BE2C (cell line): ENCODE data around the gene FAM124B.

ENCODE experiments used
- DNase-seq: peaks from one replicate; pipeline ENCODE4 v3.0.0-alpha.2; 2020
- H3K27me3 ChIP-seq: fragments of 250-450 bp; sonication (Bioruptor Pico); 2 replicates; pipeline ENCODE4 v1.5.1; 2020; ENCODE audit warnings: mild to moderate bottlenecking
- H3K36me3 ChIP-seq: fragments of 250-450 bp; sonication (Bioruptor Pico); 2 replicates; pipeline ENCODE4 v1.5.1; 2020; ENCODE audit warnings: mild to moderate bottlenecking
- H3K4me1 ChIP-seq: fragments of 250-450 bp; sonication (Bioruptor Pico); 2 replicates; pipeline ENCODE4 v1.5.1; 2020
- H3K4me3 ChIP-seq: 2 replicates; pipeline ENCODE4 v1.5.1; 2011; ENCODE audit warnings: low read depth, low read length
- H3K9me3 ChIP-seq: fragments of 250-450 bp; sonication (Bioruptor Pico); 2 replicates; pipeline ENCODE4 v1.5.1; 2020
- TF ChIP-seq, protein P1 (sequence below): IDR thresholded peaks from 2 replicates; pipeline ENCODE4 v1.5.1; 2012; ENCODE audit warnings: mild to moderate bottlenecking, low read depth, low read length

Gene FAM124B

DNA sequence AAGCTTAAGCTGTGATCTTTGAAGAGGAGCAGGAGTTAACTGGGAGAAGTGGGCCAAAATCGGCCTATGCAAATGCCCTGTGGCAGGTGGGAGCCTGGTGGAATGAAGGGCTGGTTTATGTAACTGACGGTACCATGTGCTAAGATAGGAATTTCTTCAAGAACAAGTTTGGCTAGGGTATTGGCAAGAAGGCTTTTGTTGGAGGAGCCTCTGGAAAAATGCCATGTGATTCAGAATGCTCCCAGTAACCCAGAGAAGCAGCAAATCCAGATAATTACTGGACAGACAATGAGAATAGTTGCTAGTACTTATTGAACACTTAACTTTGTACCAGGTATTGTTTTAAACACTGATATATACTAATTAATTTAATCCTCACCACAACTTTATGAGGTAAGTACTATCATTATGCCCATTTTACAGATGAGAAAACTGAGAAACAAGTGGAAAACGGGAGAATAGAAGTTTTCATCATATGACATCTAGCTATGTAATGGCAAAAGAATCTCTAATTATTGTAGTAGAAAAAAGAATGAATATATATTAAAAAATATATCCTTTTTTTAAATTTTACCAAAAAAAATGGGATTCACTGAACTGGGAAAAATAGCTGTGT, 9.1 kb upstream of the FAM124B start:
- no peaks in the 10 kb centered on the region for H3K9me3 ChIP-seq
- no peaks in the 10 kb centered on the region for H3K36me3 ChIP-seq
- no peak for DNase-seq
- H3K27me3 ChIP-seq = no peaks in the 10 kb centered on the region
- H3K4me3 ChIP-seq = no peak overlapping the region
- TF ChIP-seq, protein P1, sequence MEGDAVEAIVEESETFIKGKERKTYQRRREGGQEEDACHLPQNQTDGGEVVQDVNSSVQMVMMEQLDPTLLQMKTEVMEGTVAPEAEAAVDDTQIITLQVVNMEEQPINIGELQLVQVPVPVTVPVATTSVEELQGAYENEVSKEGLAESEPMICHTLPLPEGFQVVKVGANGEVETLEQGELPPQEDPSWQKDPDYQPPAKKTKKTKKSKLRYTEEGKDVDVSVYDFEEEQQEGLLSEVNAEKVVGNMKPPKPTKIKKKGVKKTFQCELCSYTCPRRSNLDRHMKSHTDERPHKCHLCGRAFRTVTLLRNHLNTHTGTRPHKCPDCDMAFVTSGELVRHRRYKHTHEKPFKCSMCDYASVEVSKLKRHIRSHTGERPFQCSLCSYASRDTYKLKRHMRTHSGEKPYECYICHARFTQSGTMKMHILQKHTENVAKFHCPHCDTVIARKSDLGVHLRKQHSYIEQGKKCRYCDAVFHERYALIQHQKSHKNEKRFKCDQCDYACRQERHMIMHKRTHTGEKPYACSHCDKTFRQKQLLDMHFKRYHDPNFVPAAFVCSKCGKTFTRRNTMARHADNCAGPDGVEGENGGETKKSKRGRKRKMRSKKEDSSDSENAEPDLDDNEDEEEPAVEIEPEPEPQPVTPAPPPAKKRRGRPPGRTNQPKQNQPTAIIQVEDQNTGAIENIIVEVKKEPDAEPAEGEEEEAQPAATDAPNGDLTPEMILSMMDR = no peak
- H3K4me1 ChIP-seq = 0 out of 2 replicates have a peak, but pooled peaks cover 5% of the 10 kb centered on the region

DNA sequence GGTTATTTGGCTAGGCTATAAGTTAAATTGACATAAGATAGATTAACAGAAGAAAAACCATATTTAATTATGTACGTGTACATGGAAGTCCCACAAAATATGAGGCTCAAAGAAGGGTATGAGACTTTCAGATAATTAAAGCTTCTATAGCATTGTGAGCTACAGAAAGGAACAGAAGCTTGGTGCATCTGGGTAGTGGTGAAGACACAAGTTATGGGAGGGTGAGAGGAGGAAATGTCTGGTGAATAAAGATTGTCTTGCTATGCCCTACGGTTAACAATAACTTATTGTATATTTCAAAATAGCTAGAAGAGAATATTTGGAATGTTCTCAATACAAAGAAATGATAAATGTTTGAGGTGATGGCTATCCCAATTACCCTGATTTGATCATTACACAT, 6.8 kb upstream of the FAM124B start:
- DNase-seq = no peak
- Histone ChIP-seq H3K4me3 (no peak overlapping the region), H3K4me1 (0 out of 2 replicates have a peak, but pooled peaks cover 5% of the 10 kb centered on the region), H3K9me3 (no peaks in the 10 kb centered on the region), H3K36me3 (no peaks in the 10 kb centered on the region), H3K27me3 (no peaks in the 10 kb centered on the region)
- TF ChIP-seq, protein P1 = no peak

DNA sequence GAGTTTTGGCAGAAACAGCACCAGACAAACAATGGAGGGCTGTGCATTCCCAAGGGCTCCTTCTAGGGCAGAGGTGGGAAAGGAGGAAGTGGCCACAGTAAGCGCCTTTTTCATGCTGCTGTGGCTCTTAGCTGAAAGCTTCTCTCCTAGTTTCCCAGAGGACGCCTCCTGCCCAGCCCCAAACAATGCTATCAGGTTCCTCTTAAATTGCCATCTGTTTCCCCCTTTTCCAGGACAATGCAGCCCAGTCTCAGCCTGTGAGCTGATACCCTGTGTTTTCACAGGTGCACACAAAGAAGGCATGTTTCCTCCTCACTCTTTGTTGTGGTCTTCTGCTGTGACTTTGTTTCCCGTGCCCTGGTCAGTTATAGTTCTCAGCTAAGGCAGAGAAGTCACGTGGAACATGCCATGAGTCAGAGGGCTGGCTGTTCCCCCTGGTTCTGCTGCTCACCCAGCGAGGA, 5.4 kb upstream of the FAM124B start:
- Histone ChIP-seq H3K27me3 (no peaks in the 10 kb centered on the region), H3K4me3 (no peak overlapping the region), H3K36me3 (no peaks in the 10 kb centered on the region), H3K4me1 (0 out of 2 replicates have a peak, but pooled peaks cover under 1% of the 10 kb centered on the region), H3K9me3 (no peaks in the 10 kb centered on the region)
- no peak for DNase-seq
- TF ChIP-seq, protein P1 = no peak

DNA sequence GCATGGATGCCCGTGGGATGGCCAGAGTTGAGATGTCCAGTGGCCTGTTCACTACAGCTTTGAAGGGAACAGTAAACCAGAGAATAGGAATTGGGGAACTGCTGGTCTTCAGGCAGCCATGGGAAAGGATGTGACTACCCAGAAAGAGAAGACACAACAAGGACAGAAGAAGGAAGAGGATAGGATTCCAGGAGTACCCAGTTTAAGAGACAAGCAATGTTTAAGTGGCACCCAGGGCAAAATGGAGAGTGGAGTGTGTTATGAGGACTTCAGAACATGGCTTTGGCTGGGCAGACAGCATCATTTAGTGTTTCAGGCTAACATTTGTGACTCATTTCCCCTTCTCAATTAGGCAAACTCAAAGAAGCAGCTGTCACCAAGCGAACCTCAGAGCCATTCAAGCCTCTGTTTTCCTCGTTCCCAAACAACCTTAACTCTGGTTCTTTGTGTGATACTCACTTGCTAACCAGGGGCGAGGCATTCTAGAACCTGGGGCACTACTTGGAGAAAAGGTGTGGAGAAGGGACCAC, 4.0 kb upstream of the FAM124B start:
- no peaks in the 10 kb centered on the region for H3K9me3 ChIP-seq
- TF ChIP-seq, protein P1 = no peak
- H3K4me3 ChIP-seq = no peak overlapping the region
- no peak for DNase-seq
- H3K36me3 ChIP-seq = no peaks in the 10 kb centered on the region
- 0 out of 2 replicates have a peak, but pooled peaks cover 3% of the 10 kb centered on the region for H3K4me1 ChIP-seq
- no peaks in the 10 kb centered on the region for H3K27me3 ChIP-seq

DNA sequence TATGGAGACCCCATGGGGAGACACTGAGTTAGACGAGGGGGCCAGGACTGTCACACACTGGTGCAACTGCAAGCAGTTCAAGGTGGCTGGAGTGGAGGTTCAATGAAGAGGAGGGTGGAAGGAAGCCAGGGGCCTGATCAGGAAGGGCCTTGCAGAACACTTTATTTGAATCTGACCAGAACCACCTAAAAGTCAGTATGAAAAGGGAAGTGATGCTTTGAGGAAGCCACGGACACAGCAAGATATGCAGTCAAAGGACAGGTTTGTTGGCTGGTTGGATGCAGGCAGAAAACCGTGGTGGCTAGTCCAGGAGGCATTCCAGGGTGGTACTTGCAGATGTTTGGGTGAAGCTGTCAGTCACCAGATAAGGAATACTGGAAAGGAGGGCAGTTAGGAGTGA, 3.5 kb upstream of the FAM124B start:
- no peak for DNase-seq
- TF ChIP-seq, protein P1 = no peak
- Histone ChIP-seq H3K9me3 (no peaks in the 10 kb centered on the region), H3K4me3 (no peak overlapping the region), H3K36me3 (no peaks in the 10 kb centered on the region), H3K27me3 (no peaks in the 10 kb centered on the region), H3K4me1 (0 out of 2 replicates have a peak, but pooled peaks cover 3% of the 10 kb centered on the region)

DNA sequence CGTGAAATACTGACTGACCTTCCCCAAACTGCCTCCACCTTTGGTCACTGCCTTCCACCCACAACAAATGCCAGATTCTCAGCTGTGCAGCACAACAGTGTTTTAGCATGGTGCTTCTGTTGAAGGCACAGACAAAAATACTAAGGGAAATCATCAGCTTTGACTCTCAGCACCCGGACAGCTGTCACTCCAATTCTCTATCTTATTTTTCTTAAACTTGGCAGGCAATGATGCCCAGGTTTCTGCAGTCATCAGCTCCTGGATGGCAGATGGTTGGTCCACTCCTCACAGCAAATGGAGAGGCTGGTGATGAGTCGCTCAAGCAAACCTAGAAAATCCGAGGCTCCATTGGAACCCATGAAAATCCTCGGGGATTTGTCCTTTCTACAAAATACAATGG, 2.9 kb upstream of the FAM124B start:
- H3K4me3 ChIP-seq = no peak overlapping the region
- H3K9me3 ChIP-seq = no peaks in the 10 kb centered on the region
- no peak for DNase-seq
- H3K4me1 ChIP-seq = 0 out of 2 replicates have a peak, but pooled peaks cover 3% of the 10 kb centered on the region
- TF ChIP-seq, protein P1 = no peak
- H3K27me3 ChIP-seq = no peaks in the 10 kb centered on the region
- no peaks in the 10 kb centered on the region for H3K36me3 ChIP-seq
